ENCODE data around the gene MEP1A.
"Not testable (repeated sequence)": the region's sequence is repeated elsewhere in the genome, so short reads cannot be mapped to it uniquely, and the experiment has no call there.

The MEP1A gene

GRCh38 chr6:46793138-46793537, at the start of gene MEP1A:
MEP1A (plus strand) TSS chr6:46793389; CDS start chr6:46793399, 10 bp downstream.
- no peak for DNase-seq

- no peak for DNase-seq
Observed at GRCh38 chr6:46743425-46744158, 49.6 kb upstream of the MEP1A start.

- DNase-seq = not testable (repeated sequence)
Observed at GRCh38 chr6:46744159-46744725, 48.9 kb upstream of the MEP1A start.

GRCh38 chr6:46745973-46746372, 47.2 kb upstream of the MEP1A start:
- DNase-seq = no peak

- DNase-seq = no peak
Observed at GRCh38 chr6:46746696-46747095, 46.5 kb upstream of the MEP1A start, which contains the start of gene ANKRD66. ANKRD66 (plus strand) TSS chr6:46746933; CDS start chr6:46751949, 5,016 bp downstream.

GRCh38 chr6:46748940-46749503, 44.2 kb upstream of the MEP1A start:
- DNase-seq = no peak

DNA sequence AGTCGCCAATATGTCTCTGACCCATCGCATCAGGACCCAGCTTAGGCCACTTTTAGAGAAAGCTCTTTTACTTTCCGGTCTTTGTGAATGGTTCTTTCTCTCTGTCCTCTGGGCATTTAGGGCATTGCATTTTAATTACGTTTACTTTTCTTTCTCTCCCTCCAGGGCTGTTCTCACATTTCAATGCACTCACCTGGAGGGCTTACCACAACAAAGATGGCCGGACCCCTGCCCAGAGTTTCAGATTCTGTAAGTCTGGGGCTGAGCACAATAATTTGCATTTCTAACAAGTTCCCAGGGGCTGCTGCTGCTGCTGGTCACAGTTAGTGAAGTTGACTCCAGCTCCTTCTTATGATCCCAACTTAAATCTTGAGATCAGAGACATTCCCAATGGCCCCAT, 43.5 kb upstream of the MEP1A start:
- DNase-seq = no peak

DNA sequence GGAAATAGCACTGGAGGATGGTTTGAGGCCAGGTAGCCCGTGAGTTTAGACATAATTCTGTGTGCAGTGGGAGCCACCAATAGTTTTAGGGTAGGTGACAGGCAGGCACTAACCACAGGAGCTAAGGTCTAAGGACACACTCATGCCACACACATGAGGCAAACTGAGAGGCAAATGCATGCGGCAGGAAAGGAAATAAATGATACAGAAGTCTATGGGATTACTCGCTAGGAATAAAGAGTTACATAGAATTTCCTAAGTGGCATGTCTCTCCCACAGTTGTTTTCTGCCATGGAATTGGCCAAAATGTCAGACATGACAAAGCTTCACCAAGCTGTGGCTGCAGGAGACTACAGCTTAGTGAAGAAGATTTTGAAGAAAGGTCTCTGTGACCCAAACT, 41.5 kb upstream of the MEP1A start:
- no peak for DNase-seq

GRCh38 chr6:46755865-46756264, 37.3 kb upstream of the MEP1A start:
- no peak for DNase-seq

DNA sequence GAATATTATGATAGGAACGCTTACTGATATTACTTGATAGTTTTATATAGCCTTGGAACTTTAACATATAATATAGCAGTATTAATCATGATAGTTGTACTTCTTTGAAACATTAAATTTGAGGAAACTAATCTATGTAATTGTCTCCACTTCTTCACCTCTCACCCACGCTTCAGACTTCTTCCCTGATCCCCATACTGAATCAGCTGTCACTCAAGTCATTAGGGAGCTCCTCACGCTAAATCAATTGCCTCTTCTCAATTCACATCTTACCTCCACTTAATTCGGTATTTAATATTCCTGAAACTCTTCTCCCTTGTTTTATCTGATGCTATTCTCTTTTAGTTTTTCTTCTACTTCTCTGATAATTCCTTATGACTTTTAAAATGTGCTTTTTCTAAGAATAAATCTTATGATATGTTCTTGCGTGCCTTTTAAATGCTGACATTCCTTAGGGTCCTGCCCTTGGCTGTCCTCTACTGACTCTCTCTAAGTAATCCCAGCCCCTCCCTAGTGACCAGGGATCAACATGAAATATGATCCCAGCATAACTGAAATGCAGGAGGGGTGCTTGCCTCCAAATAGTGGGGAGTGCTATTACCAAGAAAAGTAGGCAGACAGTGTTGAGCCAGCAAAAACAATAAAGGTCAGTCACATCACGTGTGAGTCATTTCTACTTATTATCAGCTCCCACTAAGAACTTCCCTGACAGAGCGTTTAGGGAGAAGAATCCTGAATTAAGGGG, 36.5 kb upstream of the MEP1A start:
- DNase-seq = no peak

GRCh38 chr6:46757214-46757596, 36.0 kb upstream of the MEP1A start:
- peak; percentile 64 for DNase-seq

GRCh38 chr6:46758960-46759753, 34.0 kb upstream of the MEP1A start:
- DNase-seq = no peak

- no peak for DNase-seq
Observed at GRCh38 chr6:46760925-46761324, 32.3 kb upstream of the MEP1A start.

DNA sequence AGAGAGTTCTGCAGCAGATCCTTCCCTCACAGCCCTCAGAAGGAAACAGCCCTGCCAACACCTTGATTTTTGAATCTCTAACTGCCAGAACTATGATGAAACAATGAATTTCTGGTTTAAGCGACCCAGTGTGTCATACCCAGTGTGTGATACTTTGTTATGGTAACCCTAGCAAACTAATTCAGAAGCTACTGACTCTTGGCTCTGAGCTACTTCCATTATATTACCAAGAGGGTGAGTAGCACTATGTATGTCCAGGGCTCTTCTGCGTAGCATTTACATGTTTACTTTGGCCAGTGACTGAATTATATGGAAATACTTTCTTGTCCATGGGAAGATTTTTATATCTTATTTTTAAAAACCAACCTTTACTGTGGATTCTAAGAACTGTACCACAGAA, 29.7 kb upstream of the MEP1A start:
- no peak for DNase-seq

- DNase-seq = not testable (repeated sequence)
Observed at GRCh38 chr6:46764280-46764679, 28.9 kb upstream of the MEP1A start.

- no peak for DNase-seq
Observed at GRCh38 chr6:46764961-46765360, 28.2 kb upstream of the MEP1A start.

DNA sequence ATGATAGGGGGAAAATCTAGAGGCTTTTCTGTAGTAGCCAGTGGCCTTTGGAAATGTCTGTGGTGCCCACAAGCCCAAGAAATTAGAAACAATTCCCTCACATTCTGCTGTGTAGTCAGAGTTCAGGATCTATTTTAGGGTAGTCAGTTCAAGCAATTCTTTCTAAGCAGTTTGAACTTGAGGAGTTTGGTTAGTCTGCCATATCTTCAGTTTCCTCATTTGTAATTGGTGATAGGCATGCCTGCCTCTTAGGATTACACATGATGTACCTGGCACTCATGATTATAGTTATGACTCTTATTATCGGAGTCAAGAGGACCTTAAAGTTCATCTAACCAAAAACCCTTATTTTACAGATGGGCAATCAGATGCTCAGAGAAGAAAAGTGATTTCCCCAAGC, 21.2 kb upstream of the MEP1A start:
- DNase-seq = no peak

DNA sequence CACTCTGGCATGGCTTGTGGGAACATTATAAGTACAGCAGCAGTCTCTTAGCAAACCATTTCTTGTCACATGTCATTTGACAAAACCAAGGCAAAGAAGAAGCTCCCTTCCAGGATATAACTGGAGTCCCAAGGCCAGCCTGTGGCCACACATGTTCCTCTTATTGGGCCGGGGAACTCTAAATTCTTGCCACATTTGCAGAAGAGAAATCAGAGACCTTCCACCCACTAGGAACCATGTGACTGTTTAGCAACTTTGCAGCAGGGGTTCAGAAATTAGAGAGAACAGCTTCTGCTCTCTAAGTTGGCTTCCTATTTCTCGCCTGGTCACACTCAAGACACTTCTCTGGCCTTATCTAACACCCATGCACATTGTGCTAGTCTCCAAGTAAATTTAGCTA, 20.4 kb upstream of the MEP1A start:
- DNase-seq = no peak

DNA sequence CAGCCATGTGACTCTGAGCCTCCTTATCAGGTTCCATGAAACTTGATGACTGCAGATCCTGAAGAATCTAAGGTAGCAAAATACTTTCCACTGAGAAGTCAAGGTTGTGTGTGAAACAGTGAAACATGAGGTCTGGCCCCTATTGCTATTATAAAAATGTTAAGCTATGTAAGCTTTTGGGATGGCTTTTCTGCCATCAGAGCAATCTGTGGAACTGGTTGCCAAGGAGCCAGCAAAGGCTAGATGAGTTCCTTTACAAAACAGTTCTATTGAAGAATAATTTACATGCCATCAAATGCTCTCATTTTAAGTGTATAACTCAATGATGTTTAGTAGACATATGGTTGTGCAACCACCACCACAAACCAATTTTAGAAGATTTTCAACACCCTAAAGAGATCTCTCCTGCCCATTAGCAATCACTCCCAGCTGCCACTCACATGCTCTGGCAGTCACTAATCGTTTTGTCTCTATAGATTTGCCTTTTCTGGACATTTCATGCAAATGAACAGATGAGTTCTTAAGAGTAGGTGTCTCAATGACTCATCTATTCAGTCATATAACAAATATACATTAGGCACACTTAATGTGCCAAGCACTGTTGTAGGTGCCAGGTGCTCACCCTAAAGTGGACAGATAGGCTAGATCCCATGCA, 19.9 kb upstream of the MEP1A start:
- DNase-seq = no peak

DNA sequence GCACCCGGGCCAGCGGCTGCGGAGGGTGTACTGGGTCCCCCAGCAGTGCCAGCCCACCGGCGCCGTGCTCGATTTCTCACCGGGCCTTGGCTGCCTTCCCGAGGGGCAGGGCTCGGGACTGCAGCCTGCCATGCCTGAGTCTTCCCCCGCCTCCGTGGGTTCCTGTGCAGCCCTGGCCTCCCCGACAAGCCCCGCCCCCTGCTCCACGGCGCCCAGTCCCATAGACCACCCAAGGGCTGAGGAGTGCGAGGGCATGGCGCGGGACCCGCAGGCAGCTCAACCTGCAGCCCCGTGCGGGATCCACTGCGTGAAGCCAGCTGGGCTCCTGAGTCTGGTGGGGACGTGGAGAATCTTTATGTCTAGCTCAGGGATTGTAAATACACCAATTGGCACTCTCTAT, 18.5 kb upstream of the MEP1A start:
- DNase-seq = not testable (repeated sequence)

DNA sequence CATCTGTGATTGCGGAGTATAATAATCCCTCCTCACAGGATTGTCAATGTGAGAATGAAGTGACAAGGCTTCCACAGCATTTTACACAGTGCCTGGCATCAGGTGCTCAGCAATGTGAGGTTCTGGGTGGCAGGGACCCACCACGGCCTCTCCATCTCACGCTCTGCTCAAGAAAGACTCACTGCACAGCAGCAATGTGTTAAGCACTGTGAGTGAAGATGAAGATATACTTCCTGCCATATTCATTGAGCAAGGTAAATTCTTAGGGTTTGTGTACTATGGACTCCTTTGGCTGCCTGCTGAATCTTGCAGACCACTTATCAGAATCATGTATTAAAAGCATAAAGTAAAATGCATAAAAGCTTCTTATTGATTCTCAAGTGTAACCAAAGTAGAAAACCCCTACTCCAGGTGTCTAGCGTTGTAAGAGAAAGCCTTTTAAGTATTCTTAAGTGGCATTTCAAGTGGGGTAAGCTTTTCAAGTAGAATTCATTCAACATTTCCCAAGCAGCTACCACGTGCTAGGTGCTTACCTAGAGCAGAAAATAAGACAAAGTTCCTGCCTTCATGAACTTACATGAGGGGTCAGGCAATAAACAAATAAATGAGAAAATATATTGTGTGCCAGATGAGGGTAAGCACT, 17.0 kb upstream of the MEP1A start:
- no peak for DNase-seq

Data from islet precursor cell (in vitro differentiated cells).